Endometrial microvascular endothelial cells (primary cell): ENCODE measurements around the gene POLR2M. TPM values are rescaled to one million over a fixed set of nuclear protein-coding genes. Genes with fewer than 3 reads are reported as not detected.

Experiments
- in situ Hi-C: cut with HindIII; loops from 2 replicates; pipeline ENCODE4 v1.10.0; 2017; ENCODE audit warnings: low sequenced_read_pairs, low pct_unique_long_range_greater_than_20kb; ENCODE audit errors: inconsistent ontology term
- total RNA-seq: library from RNA; depleted of rRNA; stranded (reverse); fragments of >200 nt; gene quantifications from one replicate; pipeline ENCODE4 v1.2.3, GENCODE V29; 2015; ENCODE audit errors: inconsistent ontology term

POLR2M gene
- total RNA-seq, result 31.9 TPM

GRCh38 chr15:57706405-57707209, at the start of gene POLR2M:
Gene POLR2M (plus strand): TSS chr15:57706714. CDS start chr15:57706843, 129 bp downstream.
- in situ Hi-C loops, result no loop called here

DNA sequence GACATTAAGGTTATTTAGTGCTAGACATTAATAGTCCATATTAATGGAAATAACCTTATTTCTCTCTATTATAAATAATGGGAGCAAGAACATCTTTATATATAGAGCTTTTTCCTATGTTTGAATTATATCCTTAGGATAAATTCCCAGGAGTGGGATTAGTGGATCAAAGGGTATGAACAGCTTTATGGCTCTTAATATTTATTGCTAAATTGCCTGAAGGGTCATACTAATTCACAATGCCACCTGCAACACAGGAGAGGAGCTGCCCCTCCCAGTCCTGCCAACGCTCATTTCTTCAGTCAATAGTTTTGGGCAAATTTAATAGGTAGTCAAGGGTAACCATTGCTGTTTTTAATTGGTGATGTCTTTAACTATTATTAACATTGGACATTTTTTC, 48.9 kb upstream of the POLR2M start:
- in situ Hi-C loops, result no loop called here

DNA sequence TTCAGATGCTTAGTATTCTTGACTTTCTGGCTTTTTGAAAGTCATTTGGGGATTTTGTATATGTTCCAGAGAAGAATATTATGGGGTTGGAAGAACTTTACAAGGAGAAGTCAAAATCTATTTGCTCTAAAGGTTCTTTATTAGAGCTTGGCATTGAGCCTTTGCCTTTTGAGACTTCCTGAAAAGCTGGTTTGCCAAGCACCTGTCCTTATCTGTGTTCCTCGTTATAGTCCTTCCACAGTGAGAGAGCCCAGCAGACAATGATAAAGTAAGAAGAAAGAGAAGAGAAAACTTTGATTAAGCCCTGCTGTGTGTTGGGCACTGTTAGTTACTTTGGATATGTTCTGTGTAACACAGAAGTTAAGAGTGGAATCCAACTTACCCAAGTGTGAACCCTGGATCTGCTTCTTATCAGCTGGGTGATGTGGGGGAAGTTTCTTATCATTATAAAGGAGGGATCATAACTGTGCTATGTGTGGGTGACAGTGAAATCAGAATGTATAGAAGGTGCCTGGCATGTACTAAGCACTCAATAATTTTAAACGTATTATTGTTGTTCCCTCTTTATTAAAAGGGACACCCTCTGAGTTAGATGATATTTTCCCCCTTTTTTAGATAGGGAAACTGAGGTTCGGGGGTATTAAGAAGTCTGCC, 44.3 kb upstream of the POLR2M start:
- in situ Hi-C loops, result no loop called here

DNA sequence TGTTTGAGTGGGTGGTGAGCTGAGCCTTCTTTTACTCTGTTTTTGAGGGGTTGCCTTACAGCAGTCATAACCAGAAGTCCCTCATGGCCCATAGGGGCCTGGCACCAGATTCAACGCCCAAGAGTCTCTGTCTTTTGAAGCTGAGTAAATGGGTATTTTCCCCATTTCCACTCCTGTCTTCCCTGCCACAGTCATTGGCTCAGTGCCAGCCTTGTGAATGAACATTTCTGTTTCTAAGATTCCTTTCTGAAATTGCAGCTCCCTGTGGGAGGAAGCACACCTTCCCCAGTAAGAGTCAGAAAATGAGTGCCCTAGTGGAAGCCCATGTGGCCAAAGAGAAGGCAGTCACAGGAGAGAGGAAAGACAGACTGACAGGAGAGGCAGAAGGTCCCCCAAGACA, 43.7 kb upstream of the POLR2M start:
- in situ Hi-C loops, result no loop called here

DNA sequence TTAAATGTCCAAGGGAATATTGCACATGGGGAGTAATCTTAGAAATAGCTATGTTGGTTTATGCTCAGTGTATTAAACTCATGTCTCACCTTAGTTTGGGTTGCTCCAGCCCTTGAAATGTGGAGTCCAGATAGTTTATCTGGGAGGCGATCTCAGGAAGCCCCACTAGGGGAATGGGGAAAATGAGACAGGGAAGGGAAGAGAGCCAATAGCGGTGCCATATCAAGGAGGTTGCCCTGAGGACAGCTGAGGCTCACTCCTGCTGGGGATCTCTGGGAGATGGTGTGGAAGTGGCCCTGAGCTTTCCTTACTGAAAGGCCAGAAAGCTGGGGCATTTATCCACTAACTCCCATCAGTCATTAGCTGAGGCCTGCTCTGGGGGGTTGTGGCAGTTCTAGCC, 43.3 kb upstream of the POLR2M start:
- in situ Hi-C loops, result no loop called here

DNA sequence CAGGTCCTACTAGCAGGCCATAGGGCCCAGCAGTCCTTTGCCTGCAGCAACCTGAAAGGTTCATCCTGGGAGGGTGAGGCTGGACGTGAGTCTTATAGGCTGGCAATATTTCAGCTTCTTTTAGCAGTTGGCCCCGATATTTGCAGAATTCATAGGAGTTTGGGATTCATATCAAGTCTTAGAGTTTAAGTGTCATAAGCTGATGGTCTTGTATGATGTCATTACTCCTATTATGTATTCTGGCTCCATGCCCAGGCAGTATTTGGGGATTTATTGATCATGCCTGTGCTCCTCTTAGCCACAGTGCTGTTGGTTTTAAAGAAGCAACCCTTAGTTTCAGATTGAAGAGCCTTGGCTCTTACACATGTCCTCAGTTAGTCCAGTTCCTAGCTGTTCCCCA, 41.3 kb upstream of the POLR2M start:
- in situ Hi-C loops, result no loop called here

- in situ Hi-C loops, result no loop called here
Observed at GRCh38 chr15:57665939-57666338, 40.6 kb upstream of the POLR2M start.

GRCh38 chr15:57667171-57667849, 39.2 kb upstream of the POLR2M start:
- in situ Hi-C loops, result no loop called here

GRCh38 chr15:57668016-57668415, 38.5 kb upstream of the POLR2M start:
- in situ Hi-C loops, result no loop called here

- in situ Hi-C loops, result no loop called here
Observed at GRCh38 chr15:57671636-57672035, 34.9 kb upstream of the POLR2M start.

DNA sequence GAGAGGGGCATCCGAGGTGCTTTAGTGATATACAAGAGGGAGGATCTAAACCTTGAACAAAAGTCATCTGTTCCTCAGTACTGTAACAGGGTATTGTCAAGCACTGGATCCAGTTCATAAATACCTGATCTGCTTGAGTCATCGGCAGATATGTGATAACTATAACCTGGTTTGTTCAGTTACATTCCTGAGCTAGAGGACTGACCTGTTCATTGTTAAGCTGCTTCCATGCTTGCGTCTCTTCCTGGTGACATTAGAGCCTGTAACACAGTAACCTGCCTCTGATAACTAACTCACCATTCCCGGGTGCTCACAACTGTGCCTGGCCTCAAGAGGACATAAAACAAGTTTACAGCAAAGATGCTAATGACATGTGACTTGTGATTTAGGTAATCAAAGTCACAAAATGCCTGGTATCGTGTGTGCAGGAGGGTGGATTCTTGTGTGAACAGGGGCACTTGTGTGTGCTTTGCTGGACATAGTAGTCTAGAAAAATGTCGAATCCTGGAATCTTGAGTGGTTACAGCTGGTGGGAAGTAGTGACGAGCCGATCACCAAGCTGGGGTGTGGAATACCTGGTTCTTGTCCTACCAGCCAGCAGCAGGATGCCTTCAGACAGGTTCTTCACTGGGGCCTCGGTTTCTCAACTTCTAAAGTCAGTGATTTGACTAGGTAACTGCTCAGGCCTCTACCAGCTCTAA, 30.9 kb upstream of the POLR2M start:
- in situ Hi-C loops, result no loop called here

DNA sequence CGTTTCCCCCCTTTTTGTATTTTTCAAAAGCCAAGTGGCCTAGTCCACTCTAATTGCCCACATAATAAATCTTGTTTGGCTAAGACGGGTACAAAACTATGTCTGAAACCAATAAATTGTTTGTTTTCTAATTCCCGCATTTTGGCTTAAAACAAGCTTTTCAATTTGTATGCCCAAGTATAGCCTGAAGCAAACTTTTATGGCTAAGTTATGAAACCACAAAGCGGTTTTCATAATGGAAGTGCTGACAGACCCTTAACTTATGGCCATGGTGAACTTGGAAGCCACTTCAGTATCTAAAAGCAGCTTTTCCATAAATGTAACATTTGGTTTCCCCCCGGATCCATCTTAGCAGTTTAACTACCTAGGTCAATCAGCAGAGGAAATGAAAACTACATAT, 29.9 kb upstream of the POLR2M start:
- in situ Hi-C loops, result no loop called here

- in situ Hi-C loops, result no loop called here
Observed at GRCh38 chr15:57677204-57677603, 29.3 kb upstream of the POLR2M start.

DNA sequence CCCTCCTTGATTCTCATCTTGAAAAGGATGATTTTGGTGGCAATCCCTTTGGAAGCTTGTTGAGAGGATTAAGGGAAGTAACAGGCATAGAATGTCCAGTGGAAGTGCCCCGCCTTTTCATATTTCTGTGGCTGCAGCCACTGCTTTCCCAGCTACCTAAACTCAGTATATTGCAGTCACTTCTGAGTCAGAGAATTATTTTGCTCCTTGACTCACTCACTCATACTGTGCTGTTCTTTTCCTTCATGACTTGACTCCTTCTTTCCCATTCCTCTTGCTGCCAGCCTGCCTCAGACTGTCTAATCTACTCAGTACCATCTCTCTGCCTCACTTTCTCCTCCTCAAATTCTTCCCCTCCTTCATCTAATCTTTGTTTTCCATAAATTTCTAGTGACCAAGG, 26.5 kb upstream of the POLR2M start:
- in situ Hi-C loops, result no loop called here

- in situ Hi-C loops, result no loop called here
Observed at GRCh38 chr15:57681011-57681410, 25.5 kb upstream of the POLR2M start.

GRCh38 chr15:57683481-57683880, 23.0 kb upstream of the POLR2M start:
- in situ Hi-C loops, result no loop called here

GRCh38 chr15:57684491-57685151, 21.9 kb upstream of the POLR2M start:
- in situ Hi-C loops, result no loop called here

DNA sequence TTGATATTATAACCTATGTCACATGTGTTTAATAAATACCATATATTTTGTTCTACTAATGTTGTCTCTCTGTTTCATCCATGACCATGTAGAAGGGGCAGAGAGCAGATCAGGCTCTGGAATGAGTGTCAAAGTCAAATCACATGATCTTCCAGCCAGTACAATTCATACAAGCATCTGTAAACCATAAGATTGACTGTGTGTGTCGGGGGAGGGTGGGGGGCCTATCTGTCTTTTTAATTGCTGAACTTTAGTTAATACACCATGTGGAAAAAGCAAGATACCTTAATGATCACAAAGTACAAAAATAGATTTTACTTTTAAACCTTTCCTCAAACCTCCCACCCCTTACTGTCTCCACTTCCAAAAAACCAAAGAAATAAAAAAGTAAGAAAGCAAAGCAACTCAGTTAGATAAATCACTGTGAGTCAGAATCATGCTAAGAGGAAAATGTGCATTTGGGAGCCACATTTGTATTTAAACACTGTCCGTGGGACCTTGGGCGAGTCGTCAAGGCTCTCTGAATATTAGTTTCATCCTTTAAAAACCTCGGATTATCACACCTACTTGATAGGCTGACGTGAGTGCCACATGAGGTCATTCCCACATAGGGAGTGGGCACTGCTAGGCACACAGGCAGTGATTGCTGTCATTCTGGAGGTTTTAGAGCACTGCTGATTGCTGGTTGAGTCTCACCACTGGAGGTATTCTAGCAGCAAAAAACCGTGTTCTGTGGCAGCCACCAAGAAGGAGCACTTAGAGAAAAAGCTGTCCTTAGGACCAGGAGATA, 21.0 kb upstream of the POLR2M start:
- in situ Hi-C loops, result no loop called here
